H1 (cell line): Measurements from ENCODE around the gene BRD2. TPM values are rescaled to one million over a fixed set of nuclear protein-coding genes. Genes with fewer than 3 reads are reported as not detected.

ENCODE experiments used
- CTCF ChIA-PET: fragments of 300-600 bp; sonication (Branson Sonifier 250); formaldehyde crosslinking; loops from one replicate; lab custom pipeline; 2021; ENCODE audit not compliant: partially characterized antibody; lab: Charles Lee
- POLR2A ChIA-PET: fragments of 300-600 bp; sonication (Branson Sonifier 250); formaldehyde crosslinking; loops from one replicate; lab custom pipeline; 2021; ENCODE audit warnings: inconsistent platforms; ENCODE audit not compliant: partially characterized antibody; lab: Charles Lee
- DNase-seq, 2 experiments: peaks; one replicate each; pipeline versions ENCODE4 v3.0.0 to v3.0.0-alpha.2; 2010 to 2022; ENCODE audit warnings: low spot score in 2 of 2, low read depth in 1 of 2, mixed read lengths in 1 of 2
- FAIRE-seq: peaks from 2 replicates; lab custom pipeline; 2011; peaks lifted over from hg19 to GRCh38; lab: Jason Lieb, UNC
- H2AFZ ChIP-seq: 2 replicates; pipeline ENCODE4 v1.8.1; 2012; ENCODE audit warnings: low read length, inconsistent platforms
- H2AK5ac ChIP-seq: 2 replicates; pipeline ENCODE4 v1.6.1; 2013; ENCODE audit warnings: low read depth, low read length
- H2BK120ac ChIP-seq: replicated peaks from 2 replicates; pipeline ENCODE3; 2013; ENCODE audit warnings: low read depth, low read length, inconsistent platforms
- H2BK12ac ChIP-seq: 2 replicates; pipeline ENCODE4 v1.6.1; 2013; ENCODE audit warnings: low read depth, low read length
- H2BK15ac ChIP-seq: 2 replicates; pipeline ENCODE4 v1.6.1; 2013; ENCODE audit warnings: low read length
- H2BK20ac ChIP-seq: 2 replicates; pipeline ENCODE4 v1.6.1; 2013; ENCODE audit warnings: low read length
- H2BK5ac ChIP-seq: 2 replicates; pipeline ENCODE4 v1.6.1; 2013; ENCODE audit warnings: low read depth, low read length
- H3K14ac ChIP-seq: 2 replicates; pipeline ENCODE4 v1.6.1; 2013; ENCODE audit warnings: inconsistent platforms; ENCODE audit not compliant: insufficient read length
- H3K18ac ChIP-seq: 2 replicates; pipeline ENCODE4 v1.6.1; 2013; ENCODE audit warnings: low read length; ENCODE audit errors: extremely low read depth
- H3K23ac ChIP-seq: 2 replicates; pipeline ENCODE4 v1.6.1; 2013; ENCODE audit warnings: inconsistent platforms; ENCODE audit not compliant: insufficient read length
- H3K23me2 ChIP-seq: 2 replicates; pipeline ENCODE4 v1.6.1; 2013; ENCODE audit warnings: low read depth, low read length
- H3K27ac ChIP-seq: 2 replicates; pipeline ENCODE4 v1.6.1; 2011; ENCODE audit warnings: low read depth, low read length, inconsistent platforms
- H3K27me3 ChIP-seq, 4 experiments: replicated peaks in 1 of 4; 1 replicate in 1 of 4; 2 replicates in 3 of 4; pipeline versions ENCODE4 v1.6.1 to v1.8.1; 2011 to 2013; ENCODE audit warnings: low read length in 3 of 4, mild to moderate bottlenecking in 3 of 4, inconsistent platforms in 2 of 4, mixed read lengths in 2 of 4, moderate library complexity in 1 of 4; ENCODE audit not compliant: control insufficient read depth in 3 of 4, insufficient read depth in 3 of 4; ENCODE audit errors: extremely low read depth in 1 of 4
- H3K36me3 ChIP-seq, 4 experiments: 2 replicates each; pipeline versions ENCODE4 v1.6.1 to v1.8.1; 2011 to 2013; ENCODE audit warnings: mild to moderate bottlenecking in 4 of 4, low read length in 3 of 4, moderate library complexity in 2 of 4, control low read depth in 1 of 4, inconsistent platforms in 1 of 4; ENCODE audit not compliant: insufficient read depth in 4 of 4, control insufficient read depth in 2 of 4
- H3K4ac ChIP-seq: replicated peaks from 2 replicates; pipeline ENCODE3; 2013; ENCODE audit warnings: low read length, low read depth, mixed read lengths, inconsistent platforms; ENCODE audit not compliant: insufficient read length
- H3K4me1 ChIP-seq, 4 experiments: replicated peaks in 1 of 4; 1 replicate in 1 of 4; 2 replicates in 3 of 4; pipeline versions ENCODE4 v1.6.1 to v1.8.1; 2011 to 2013; ENCODE audit warnings: low read length in 3 of 4, inconsistent platforms in 2 of 4, mixed read lengths in 1 of 4; ENCODE audit not compliant: insufficient read depth in 4 of 4, control insufficient read depth in 3 of 4
- H3K4me2 ChIP-seq, 2 experiments: 2 replicates each; pipeline versions ENCODE4 v1.6.1 to v1.8.1; 2011 to 2013; ENCODE audit warnings: low read depth in 2 of 2, low read length in 2 of 2, control low read depth in 1 of 2, inconsistent platforms in 1 of 2, mild to moderate bottlenecking in 1 of 2; ENCODE audit not compliant: insufficient read depth in 1 of 2
- H3K4me3 ChIP-seq, 4 experiments: fragments of 200-600, 300-600 bp in 1 of 4; sonication (generic), shearing (Covaris generic), sonication (Bioruptor Twin) in 1 of 4; 2 replicates each; pipeline versions ENCODE4 v1.5.1 to v1.8.1; 2011 to 2016; ENCODE audit warnings: low read length in 4 of 4, low read depth in 3 of 4, control low read depth in 2 of 4, inconsistent platforms in 2 of 4, mild to moderate bottlenecking in 2 of 4, mixed read lengths in 1 of 4, moderate library complexity in 1 of 4; ENCODE audit not compliant: insufficient read depth in 2 of 4; ENCODE audit errors: extremely low read depth in 1 of 4
- H3K56ac ChIP-seq: replicated peaks from 2 replicates; pipeline ENCODE3; 2013; ENCODE audit warnings: low read depth, mild to moderate bottlenecking, mixed read lengths, low read length, inconsistent platforms; ENCODE audit not compliant: insufficient read length
- H3K79me1 ChIP-seq: 2 replicates; pipeline ENCODE4 v1.6.1; 2013; ENCODE audit warnings: low read depth, low read length, control low read depth
- H3K79me2 ChIP-seq, 2 experiments: 2 replicates each; pipeline versions ENCODE4 v1.6.1 to v1.8.1; 2012 to 2013; ENCODE audit warnings: low read length in 2 of 2, mild to moderate bottlenecking in 2 of 2, inconsistent platforms in 1 of 2; ENCODE audit not compliant: insufficient read depth in 2 of 2, control insufficient read depth in 1 of 2
- H3K9ac ChIP-seq, 4 experiments: replicated peaks in 1 of 4; 1 replicate in 1 of 4; 2 replicates in 3 of 4; pipeline versions ENCODE4 v1.6.1 to v1.8.1; 2011 to 2013; ENCODE audit warnings: low read depth in 3 of 4, low read length in 3 of 4, control low read depth in 2 of 4, mild to moderate bottlenecking in 2 of 4, moderate library complexity in 2 of 4, inconsistent platforms in 1 of 4; ENCODE audit errors: extremely low read depth in 1 of 4
- H3K9me3 ChIP-seq, 2 experiments: 2 replicates each; pipeline versions ENCODE4 v1.6.1 to v1.8.1; 2012 to 2013; ENCODE audit warnings: mild to moderate bottlenecking in 2 of 2, moderate library complexity in 2 of 2, control low read depth in 1 of 2, inconsistent platforms in 1 of 2, low read depth in 1 of 2, low read length in 1 of 2, mixed read lengths in 1 of 2; ENCODE audit not compliant: insufficient read depth in 2 of 2
- H4K20me1 ChIP-seq, 2 experiments: replicated peaks in 1 of 2; 2 replicates each; pipeline versions ENCODE3 to v1.8.1; 2011 to 2013; ENCODE audit warnings: inconsistent platforms in 2 of 2, low read length in 2 of 2, mild to moderate bottlenecking in 1 of 2; ENCODE audit not compliant: insufficient read depth in 2 of 2, control insufficient read depth in 1 of 2
- H4K5ac ChIP-seq: 2 replicates; pipeline ENCODE4 v1.6.1; 2013; ENCODE audit warnings: low read length, low read depth, mixed read lengths, inconsistent platforms; ENCODE audit not compliant: insufficient read length
- H4K8ac ChIP-seq: 2 replicates; pipeline ENCODE4 v1.8.0; 2013; ENCODE audit warnings: mild to moderate bottlenecking, moderate library complexity, low read length, inconsistent platforms; ENCODE audit not compliant: insufficient read depth; ENCODE audit errors: extremely low read depth
- H4K91ac ChIP-seq: replicated peaks from 2 replicates; pipeline ENCODE3; 2013; ENCODE audit warnings: low read length, mixed read lengths, inconsistent platforms; ENCODE audit not compliant: insufficient read length
- CHD2 ChIP-seq: IDR thresholded peaks from 2 replicates; pipeline ENCODE4 v1.6.1; 2012; ENCODE audit warnings: low read length, improper control_type of control experiment
- EGR1 ChIP-seq: IDR thresholded peaks from 2 replicates; pipeline ENCODE4 v1.6.1; 2011; ENCODE audit warnings: low read depth, low read length, borderline replicate concordance
- JUN ChIP-seq: IDR thresholded peaks from 2 replicates; pipeline ENCODE4 v1.6.1; 2011; ENCODE audit warnings: low read depth, mild to moderate bottlenecking, improper control_type of control experiment, low read length
- KDM4A ChIP-seq: IDR thresholded peaks from one replicate; pipeline ENCODE4 v1.7.1; 2012; ENCODE audit warnings: low read depth, mild to moderate bottlenecking, moderate library complexity, low read length, inconsistent platforms; ENCODE audit not compliant: severe bottlenecking
- TBP ChIP-seq: IDR thresholded peaks from 2 replicates; pipeline ENCODE4 v1.6.1; 2011; ENCODE audit warnings: low read depth, low read length, improper control_type of control experiment
- WGBS, 2 experiments: shearing (Covaris generic) in 1 of 2; methylation state at CpG; one replicate each; pipeline versions ENCODE4 v1.1.6 to v1.1.7; 2013 to 2015; ENCODE audit warnings: low lambda C conversion rate in 2 of 2, mixed read lengths in 2 of 2, inconsistent platforms in 1 of 2, low coverage in 1 of 2, missing lambda C conversion rate in 1 of 2; ENCODE audit not compliant: insufficient replicate concordance in 2 of 2, insufficient coverage in 1 of 2, insufficient read length in 1 of 2; ENCODE audit errors: extremely low coverage in 1 of 2, missing lambda C conversion rate in 1 of 2; 5-methylcytosine and 5-hydroxymethylcytosine counted together
- polyA plus RNA-seq, 7 experiments: library from polyadenylated mRNA; depleted of rRNA in 3 of 7; stranded (reverse) in 5 of 7; unstranded in 2 of 7; fragments of >200 nt in 5 of 7; fragments of 200-250 nt in 2 of 7; gene quantifications; 1 replicate in 5 of 7; 2 replicates in 1 of 7; 4 replicates in 1 of 7; pipeline versions ENCODE4 v1.2.1 to v1.2.3, GENCODE V29; 2011 to 2013; ENCODE audit warnings: missing spikeins in 2 of 7, mixed read lengths in 2 of 7
- total RNA-seq: library from RNA; stranded (reverse); fragmentation: NEBNext Ultra II Directional; extraction: Animal tissue kit (Norgen Biotek cat#: 25700); gene quantifications from 2 replicates; pipeline ENCODE4 v1.2.1, GENCODE V29; 2021
- TF ChIP-seq, protein P1 (sequence below): IDR thresholded peaks from 2 replicates; pipeline ENCODE4 v1.6.1; 2012; ENCODE audit warnings: inconsistent platforms

Gene BRD2
- total and polyA plus RNA-seq, 2 of the 8 experiments (the other 6 are each of a cell fraction or from before 2014, with no cell fraction given): 132 to 185 TPM

DNA sequence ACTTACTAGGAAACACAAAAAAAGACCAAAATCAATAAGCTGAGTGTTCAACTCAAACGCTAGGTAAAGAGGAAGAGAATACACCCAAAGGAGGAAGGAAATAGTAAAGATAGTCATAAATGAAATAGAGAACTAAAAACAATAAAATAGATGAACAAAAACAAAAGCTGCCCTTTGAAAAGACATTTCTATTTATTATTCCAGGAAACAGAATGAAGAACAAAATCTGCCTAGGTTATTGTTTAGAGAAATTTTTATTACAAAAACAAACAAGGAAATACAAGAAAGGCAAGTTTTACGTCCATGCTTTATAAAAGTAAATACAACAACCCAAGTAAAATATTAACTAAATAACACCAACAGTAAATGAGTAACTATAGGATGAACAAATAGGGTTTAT lies 47.7 kb upstream of the BRD2 start:
- no peak overlapping the region for H4K91ac ChIP-seq
- H2BK5ac ChIP-seq: no peak overlapping the region
- no peak overlapping the region for H3K23ac ChIP-seq
- no peak overlapping the region for H3K27ac ChIP-seq
- H4K5ac ChIP-seq: no peak overlapping the region
- TF ChIP-seq JUN: no peak
- TF ChIP-seq CHD2: no peak
- TF ChIP-seq TBP: no peak
- no peak for TF ChIP-seq EGR1
- TF ChIP-seq, protein P1, sequence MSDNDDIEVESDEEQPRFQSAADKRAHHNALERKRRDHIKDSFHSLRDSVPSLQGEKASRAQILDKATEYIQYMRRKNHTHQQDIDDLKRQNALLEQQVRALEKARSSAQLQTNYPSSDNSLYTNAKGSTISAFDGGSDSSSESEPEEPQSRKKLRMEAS: no peak
- no peak for TF ChIP-seq KDM4A
- H3K56ac ChIP-seq: no peak overlapping the region
- no peaks in the 10 kb centered on the region for H3K79me1 ChIP-seq
- no peaks in the 10 kb centered on the region for H3K79me2 ChIP-seq
- ChIA-PET POLR2A (interaction anchor here (1.0 kb wide), 1 partner anchor 51 kb away, joined by 3 read pairs; no protein-coding TSS in a partner anchor), CTCF (interaction anchor here (1.1 to 10.3 kb wide), 2 partner anchors 12 to 16 kb away, joined by 3 to 70 read pairs; no protein-coding TSS in a partner anchor)
- H3K4me1 ChIP-seq: no peaks in the 10 kb centered on the region
- no peaks in the 10 kb centered on the region for H3K36me3 ChIP-seq
- H3K4ac ChIP-seq: no peak overlapping the region
- H3K9me3 ChIP-seq: no peaks in the 10 kb centered on the region
- no peak overlapping the region for H2BK12ac ChIP-seq
- no peak overlapping the region for H3K4me3 ChIP-seq
- no peak overlapping the region for H3K18ac ChIP-seq
- DNase-seq (no peak), FAIRE-seq (no peak)
- H2BK15ac ChIP-seq: no peak overlapping the region
- no peak overlapping the region for H2AFZ ChIP-seq
- no peak overlapping the region for H3K9ac ChIP-seq
- H3K4me2 ChIP-seq: no peak overlapping the region
- 81% methylated on average over 2 of the region's 2 CpGs; no CpG with 5 or more reads in 1 of the 2 experiments for WGBS, 2 experiments
- H4K20me1 ChIP-seq: no peaks in the 10 kb centered on the region
- no peaks in the 10 kb centered on the region for H3K23me2 ChIP-seq
- H3K14ac ChIP-seq: no peak overlapping the region
- peaks cover 0 to 1% (median 0%) of the 10 kb centered on the region in 4 experiments; a peak in 1 of 7 replicates for H3K27me3 ChIP-seq
- no peak overlapping the region for H2BK20ac ChIP-seq
- H2BK120ac ChIP-seq: no peak overlapping the region
- H4K8ac ChIP-seq: no peak overlapping the region
- H2AK5ac ChIP-seq: no peak overlapping the region
